Measurements from ENCODE around the gene RPS6KL1.

RPS6KL1 gene

DNA sequence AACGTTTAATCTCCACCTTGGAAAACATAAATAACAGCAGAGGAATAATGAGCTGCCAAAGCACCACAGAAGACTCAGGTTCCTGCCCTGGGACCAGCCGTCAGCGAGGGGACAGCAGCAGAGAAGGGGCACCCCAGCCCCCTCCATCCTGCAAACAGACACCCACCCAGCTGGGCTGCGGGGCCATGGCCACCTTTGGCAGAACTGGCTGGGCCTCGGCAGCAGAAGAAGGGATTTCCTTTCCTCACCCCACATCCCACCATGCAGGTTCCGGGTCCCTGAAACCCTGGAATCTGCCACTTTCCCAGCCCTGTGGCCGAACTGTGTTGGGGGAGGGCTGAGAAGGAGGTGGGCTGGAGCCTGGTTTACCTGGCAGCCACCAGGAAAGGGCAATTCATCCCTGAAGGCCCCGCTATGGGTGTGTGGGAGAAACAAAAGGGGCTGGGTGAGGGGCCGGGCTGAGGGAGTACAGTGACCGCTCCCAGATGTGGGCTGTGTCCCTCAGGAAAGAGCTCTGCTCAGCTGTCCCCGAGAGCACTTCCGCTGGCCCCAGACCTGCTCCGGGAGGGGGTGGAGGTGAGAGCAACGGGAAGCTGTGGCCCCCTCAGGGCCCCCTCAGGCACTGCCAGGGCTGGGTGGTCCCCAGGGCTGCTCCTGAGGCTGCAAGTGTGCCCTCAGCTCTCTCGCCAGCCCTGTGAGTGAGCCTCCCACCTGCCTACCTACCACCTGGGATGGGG, 28.6 kb upstream of the RPS6KL1 start:
- no peak for DNase-seq

DNA sequence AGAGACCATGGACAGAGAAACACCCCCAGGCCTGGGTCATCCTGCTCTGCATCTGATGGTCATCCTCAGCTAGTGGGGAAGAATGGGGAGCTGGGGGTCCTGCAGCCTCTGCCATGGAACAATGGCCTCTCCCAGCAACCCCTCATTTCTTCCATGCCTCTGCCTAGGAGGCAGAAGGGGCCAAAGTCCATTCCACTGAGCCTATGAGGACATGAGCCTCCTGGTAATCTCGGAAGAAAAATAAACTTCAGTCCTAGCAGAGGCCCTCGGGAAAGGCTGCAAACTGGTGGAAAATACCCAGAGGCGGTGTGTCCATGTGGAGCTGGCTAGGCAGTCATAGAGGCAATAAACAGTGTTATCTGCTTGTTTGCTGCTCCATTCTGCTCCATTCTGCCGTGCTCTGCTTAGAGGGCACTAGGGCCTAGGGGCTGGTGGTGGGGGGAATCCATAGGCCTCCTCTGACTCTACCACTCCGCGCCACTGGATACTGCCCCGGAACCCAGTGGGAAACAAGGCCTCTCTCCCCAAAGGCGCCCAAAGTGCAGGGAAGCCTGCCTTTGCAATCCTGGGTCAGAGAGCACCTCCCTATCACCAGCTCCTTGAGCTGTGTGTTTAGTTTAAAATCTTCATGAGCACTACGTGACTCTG, 27.9 kb upstream of the RPS6KL1 start:
- DNase-seq, result no peak

DNA sequence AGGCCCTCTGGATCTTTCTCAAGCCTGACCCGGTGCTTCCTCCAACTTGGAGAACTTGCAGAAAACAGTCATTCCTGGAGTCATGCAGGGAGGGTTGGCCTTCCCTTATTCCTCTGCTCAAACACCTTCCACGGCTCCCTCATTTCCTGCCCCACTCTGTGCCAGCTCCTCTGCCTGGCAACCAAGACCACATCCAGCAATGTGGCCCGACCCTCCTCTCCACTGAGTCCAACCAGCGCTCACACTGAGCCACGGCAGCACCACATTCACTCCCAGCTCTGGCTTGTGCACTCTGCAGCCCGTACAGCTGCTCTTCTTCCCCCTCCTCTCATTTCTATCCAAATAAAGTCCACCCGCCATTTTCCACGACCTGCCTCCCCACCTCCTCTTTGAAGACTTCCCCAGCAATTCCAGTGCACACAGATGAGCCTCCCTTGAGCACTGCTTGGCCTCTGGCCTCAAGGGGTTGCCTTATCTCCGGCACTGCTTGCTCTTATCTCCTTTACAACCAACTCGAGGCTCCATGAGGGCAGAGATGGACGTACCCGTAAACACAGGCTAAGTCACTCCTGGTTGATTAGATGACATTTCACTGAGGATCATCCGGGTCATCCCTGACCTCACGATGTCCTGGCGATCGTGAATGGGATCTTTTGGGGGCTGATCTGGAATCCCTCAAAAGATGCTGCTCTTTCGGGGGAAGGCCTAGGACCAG, 27.0 kb upstream of the RPS6KL1 start:
- DNase-seq, result no peak

DNA sequence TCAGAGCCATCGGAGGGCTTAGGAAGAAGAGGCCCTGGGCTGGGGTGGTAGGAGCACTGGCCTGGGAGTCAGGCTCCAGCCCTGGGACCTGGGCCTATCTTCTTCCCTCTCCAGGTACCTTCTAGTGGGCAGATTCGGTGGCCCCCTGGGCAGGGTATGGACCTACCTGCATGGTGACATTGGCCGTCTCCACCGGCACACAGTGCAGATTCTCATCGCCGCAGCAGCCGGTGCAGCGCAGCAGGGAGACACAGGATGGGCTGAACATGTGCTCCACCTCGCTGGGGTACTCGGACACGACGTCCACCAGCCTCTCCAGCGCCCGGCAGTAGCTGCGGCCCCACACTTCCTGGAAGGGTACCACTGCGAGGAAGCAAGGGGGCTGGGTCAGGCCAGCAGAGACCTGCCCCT, 26.1 kb upstream of the RPS6KL1 start:
- no peak for DNase-seq

DNA sequence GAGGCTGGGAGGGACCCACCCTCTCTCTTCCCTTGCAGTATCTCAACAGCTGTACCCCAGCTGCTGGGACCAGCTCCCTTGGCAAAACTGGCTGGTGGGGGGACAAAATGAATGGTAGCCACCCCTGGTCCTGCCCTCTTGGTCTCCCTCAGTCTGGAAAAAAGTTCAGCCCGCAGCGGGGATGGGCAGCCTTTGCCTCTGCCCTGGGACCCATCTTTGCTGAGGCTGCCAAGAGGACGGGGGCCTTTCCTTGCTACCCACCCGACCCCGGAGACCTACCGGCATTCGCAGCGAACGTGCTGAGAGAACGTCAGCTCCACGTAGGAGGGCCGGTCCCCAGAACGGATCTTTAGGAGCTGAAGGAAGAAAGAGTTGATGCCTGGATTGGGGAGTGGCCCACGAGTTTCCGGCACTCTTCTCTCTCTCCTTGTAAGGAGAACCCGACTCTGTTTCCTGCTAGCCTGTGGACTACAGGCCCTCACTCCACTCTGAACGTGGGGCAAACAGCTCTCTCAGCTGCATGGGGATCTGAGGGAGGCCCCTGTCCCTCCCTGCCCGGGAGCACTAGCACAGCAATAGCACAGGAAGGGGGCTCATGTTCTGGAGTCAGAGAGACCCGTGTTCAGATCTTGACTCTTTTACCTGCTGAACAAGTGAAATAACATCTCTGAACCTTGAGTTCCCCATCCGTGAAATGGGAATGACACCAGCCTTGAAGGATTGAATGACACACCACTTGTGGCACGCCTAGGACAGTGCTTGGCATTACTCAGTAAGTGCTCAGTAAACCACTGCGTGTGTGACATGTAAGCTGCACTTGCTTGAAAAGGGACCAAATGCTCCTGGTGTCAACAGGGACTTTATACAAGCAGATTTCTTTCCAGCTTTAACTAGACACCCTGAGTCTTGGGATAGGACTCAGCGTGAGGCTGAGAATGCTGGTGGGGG, 25.4 kb upstream of the RPS6KL1 start:
- DNase-seq, result no peak

DNA sequence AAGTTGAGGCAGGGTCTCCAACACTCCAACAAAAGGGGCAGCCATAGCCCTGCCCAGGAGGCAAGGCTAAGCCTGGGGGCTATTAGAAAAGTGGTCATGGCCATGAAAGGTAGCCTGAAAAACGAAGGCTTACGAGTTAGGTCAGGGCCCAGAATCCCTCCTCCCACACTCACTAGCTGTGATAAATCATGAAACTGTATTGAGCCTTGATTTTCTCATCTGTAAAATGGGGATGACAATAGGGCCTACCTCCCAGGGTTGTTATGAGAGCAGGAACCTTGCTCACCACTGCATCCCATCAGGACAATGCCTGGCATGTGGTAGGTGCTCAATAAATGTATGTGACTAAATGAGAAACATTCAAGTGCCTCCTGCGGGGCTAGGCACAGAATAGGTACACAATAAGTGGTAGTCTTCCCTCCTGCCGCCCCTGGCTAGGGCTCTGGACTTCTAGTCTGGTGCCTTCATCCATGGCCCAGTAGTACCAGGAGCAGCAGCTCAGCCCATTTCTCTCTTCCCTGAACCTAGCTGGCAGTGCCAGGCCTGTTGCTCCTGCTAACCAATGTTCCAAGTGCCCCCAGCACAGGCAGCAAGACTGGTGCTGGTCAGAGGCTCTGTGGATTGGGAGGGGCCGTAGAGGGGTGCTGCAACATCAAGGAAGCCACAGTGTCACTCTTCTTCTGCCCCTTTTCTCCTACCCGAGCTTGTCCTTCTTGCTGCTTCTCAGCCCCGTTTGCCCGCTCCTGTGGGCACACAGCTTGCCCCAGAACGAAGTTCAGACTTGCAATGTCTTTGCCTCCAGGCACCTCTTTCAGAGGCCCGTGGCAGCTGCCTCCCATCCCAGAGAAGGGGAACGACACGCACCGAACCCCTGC, 24.5 kb upstream of the RPS6KL1 start:
- DNase-seq, result no peak

DNA sequence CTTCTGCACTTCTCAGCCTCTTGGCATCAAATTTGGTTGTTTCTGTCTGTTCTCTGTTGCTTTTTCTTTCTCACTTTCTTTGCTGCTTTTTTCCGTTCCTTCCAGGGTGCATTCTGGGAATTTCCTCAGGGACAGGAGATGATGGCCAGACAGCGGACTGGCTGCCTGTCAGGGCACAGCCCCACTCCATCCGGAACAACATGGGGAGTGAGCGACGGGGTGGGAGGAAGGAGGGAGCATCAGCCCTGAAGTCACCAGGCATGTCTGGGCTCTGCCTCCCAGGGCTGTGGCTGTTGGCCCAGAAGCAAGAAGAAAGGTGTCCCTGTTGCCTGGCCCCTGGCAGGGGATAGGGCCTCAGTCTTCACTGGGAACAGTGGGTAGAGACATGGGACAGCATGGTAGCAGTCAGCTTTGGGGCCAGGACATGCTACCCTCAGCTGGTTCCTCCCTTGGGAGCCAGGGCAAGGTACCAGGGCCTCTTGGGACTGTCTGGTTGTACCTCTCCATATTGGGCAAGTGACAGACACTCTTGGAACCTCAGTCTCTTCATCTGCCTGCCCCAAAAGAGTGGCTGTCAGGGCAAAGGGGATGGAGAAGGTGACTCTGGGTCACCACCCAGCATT, 23.7 kb upstream of the RPS6KL1 start:
- DNase-seq, result no peak

DNA sequence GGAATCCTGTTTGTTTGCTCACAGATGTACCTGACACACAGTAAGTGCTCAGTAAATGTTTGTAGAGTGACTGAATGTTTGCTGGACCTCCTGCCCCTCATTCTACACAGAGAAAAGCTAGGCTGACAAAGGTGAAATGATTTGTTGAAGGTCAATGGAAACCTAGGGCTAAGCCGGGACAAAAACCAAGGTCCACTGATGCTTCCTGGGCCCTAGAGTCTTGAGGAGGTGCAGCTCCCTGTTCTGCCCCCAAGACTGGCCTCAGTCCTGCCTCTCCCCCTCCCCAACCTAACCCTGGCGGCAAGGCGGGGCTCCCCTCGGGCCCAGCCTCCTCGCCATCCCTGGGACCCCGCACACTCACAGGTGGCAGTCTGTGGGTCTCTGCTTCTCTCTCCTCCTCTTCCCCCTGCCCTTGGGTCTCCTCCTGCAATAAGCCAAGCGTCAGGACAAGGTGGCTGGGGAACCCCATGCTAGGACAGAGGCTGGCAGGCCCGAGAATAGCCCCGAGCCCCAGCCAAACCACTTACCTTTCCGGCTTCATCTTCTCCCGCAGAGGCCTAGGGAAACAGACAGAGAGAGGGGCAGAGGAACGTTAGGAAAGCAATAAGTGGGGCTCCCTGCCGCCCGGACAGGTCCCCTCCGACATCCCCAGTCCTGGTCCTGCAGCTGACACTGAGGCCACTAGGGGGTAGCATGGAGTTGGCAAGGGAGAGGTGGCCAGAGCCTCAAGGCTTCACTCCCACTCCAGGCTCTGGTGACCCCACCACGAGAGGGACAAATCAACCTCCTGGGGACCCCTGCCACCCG, 23.0 kb upstream of the RPS6KL1 start:
- DNase-seq, result peak; percentile 8

DNA sequence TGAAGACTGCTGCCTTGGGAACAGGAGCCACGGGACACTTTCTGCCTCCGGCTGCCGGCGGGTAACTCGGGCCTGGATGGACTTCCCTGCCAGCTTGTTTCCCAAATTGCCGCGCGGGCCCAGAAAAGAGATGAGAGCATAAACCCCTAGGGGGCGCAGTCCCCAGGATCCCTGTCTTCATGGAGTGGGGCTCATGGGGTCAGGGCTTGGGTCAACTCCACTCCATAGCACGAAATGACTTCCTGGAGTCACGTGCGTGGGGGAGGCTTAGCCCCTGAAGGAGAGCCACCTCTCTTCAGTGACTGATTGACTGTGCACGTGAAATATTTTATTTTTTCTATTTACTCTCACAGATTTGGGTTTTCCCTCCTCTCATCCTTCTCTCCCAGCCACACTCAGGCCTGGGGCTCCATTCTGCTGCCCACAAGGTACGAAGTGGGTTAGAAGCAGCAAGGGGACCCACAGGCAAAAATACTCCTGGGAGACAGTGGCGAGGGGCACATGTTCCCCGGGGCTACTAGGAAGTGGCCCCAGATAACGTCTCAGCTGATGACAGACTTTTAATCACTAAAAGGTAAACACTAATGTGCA, 22.3 kb upstream of the RPS6KL1 start:
- no peak for DNase-seq

DNA sequence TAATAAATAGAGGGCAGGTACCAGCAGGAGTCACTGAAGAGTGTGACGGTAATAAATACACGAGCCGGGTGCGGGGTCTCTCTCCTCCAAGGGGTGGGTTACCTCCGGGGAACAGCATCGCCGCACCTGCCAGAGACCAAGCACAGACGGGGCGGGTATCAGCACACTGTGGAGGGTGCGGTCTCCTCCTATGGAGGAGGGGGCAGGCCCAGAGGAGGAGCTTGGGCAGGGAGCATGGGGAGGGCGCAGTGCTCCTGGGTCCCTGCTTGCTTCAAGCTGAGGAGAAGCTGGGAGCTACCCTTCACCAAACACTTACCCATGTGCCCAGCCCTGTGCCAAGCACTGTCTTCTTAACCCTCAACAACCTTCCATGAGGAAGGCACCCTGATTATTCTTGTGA, 19.5 kb upstream of the RPS6KL1 start:
- no peak for DNase-seq

DNA sequence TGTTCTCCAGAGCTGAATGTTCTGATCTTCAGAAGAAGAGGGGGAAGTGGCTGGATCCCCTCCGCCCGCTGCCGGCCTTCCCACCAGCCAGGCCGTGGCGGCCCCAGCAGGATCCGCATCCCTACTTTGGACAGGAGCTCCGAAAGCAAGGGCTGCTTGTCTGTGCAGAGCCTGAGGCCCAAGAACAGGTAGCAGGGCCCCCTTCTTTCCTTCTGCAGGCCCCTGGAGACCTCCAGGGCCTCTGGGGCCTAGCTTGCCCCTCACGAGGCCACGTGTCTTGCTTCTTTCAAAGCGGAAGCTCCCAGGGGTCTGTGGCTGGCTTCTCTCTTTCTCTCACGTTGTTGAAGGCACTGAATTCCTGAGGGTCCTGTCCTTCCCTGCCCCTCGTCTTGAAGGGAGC, 19.1 kb upstream of the RPS6KL1 start:
- no peak for DNase-seq

DNA sequence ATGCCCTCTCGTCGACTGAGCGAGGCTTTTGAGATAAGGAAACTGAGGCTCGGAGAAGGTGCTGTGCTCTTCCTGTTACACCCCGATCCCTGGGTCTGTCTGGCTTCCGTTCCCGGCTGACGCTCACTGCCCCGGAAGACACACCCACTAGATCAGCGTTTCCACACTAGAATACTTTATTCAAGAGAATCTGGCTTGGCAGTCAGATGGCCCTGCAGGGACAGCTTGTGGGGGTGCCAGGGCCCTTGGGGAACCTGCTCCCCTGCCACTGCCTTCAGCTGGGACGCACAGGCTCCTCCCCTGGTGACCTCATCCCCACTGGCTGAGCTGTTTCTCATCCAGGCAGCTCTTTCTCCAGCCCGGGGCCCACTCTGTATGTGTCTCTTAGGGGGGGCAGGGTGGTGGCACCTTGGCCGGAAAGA, 18.6 kb upstream of the RPS6KL1 start:
- DNase-seq, result no peak

DNA sequence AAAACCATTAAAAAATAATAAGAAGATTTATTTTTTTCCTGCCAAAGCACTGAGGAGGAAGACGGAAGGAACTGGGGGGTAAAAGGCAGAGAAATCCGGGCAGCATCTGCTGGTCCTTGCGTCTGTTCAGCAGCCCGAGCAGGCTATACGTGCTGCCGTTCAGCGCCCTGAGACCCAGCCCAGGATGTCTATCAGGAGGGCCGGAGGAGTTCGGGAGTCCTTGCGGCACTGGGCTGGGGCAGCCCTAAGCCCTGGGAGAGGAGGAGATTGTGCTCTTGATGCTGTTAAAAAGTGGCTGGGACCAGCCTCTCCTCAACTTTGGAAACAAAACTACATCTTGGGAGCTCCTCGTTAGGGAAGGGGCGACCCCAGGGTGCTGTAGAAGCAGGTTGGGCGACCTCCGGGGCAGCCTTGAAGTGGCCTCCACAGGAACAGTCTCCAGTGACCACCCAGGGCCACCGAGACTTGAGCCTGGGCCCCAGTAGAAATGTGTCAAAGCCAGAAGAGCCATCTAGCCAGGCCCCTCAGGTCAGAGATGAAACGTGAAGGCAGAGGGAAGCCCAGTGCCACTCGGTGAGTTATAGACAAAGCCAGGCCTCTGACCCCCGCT, 18.0 kb upstream of the RPS6KL1 start:
- no peak for DNase-seq

DNA sequence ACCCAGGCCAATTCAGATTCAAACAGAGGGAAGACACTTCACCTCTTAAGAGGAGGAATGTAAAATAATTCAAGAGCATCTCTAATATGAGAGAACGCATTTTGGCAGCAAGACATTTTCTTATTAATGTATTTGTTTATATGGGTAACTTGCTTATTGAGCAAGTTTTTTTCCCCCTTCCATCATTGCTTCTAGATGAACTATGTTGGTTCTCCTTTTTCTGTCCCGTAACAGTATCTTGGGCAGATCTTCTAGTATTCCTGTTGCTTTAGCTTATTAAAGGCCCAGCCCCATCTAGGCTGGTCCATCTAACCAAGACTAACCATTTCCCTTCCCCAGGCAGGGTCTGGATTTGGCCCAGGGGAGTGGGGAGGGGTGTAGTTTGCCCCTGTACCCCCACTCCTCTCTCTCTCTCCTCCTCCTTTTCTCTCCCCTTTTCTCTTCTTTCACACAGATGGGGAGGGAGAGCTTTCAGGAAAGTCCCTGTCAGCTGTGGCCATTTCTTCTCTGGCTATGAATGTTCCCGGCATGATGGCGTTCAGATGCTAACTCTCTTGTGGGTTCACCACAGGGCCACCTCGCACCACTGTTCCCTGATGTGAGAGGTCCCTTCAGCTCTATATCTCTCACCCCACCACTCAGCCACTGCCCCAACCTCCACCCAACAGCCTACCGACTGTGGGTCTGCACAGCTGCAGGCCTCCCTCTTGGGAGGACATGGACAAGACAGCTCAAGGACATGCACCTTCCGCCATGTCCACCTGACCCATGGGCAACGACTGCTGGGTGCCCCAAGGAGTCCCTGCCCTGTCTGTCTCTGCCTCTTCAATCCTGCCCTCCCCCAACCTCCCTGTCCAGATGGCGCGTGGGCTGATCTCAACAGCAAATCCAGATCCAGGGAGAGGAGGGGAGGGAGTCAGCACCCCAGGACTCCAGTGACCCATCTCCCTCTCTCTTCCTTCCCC, 15.8 kb upstream of the RPS6KL1 start:
- no peak for DNase-seq

DNA sequence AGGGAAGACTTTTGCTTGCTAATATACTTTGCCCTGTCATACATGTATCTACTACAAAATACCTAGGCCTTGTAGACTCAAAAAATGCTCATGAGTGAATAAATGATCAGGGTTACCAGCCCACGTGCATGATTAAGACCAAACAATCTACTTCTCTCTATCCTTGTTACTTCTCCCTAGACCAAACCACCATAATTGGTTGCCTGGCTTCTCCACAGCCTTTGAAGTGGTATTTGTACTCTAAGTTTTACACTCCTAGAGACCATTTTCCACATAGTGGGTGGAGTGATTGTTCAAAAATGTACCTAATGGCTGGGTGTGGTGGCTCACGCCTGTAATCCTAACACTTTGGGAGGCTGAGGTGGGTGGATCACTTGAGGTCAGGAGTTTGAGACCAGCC, 14.1 kb upstream of the RPS6KL1 start:
- DNase-seq, result no peak

DNA sequence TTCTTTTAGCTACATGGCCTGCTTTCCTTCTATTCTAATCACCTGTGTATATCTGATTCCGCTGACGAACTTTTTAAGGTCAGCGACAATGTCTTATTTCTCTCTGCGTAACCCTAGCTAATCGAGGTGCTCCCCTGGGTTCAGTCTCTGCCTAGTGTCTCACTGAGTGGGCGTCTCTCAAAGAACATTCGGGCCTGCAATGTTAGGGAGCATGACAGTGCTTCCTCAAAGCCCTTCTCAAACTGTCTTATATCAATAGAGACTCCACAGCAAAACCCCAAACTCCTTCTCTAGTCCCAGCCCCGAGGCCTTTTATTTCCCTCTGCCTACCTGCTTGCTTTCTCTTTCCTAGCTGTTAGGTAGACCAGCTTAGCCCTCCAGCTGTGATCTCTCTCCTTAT, 13.7 kb upstream of the RPS6KL1 start:
- DNase-seq, result no peak

DNA sequence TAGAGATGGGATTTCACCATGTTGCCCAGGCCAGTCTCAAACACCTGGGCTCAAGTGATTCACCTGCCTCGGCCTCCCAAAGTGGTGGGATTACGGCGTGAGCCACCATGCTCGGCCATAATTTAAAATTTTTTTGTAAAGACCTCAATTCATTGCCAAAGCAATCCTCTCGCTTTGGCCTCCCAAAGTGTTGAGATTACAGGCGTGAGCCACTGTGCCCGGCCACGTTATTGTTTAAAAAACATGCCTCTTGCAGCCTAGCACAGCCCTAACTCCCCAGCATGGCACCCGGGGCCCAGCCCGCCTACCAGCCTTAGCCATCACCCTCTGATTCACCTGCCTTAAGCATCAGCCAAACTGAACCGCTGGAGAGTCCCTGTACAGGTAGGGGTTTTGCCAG, 13.1 kb upstream of the RPS6KL1 start:
- no peak for DNase-seq

DNA sequence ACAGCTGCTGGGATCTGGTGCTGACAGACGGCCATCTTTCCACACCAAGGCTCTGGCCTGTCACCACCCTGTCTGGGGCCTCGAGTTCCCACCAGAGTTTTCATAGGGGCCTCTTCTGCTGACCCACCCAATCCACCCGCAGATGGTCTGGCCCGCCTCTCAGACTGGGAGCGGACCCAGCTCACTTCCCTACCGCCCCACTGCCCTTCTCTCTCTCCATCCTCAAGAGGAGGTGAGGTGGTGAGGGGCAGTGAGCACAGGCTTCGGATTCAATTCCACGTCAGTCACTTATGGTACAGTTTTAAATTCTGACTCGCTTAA, 12.3 kb upstream of the RPS6KL1 start:
- no peak for DNase-seq
